B cell (primary cell): ENCODE results near the gene KLHL22. TPM values are rescaled to one million over a fixed set of nuclear protein-coding genes. Genes with fewer than 3 reads are reported as not detected.

Experiments used
- ATAC-seq: fragments of 200-7000 bp; cut with Tn5 transposase; one replicate; pipeline ENCODE4 v1.10.0; 2021; ENCODE audit warnings: low read depth, mild to moderate bottlenecking, moderate number of reproducible peaks, moderate library complexity
- CTCF ChIA-PET: fragments of 350-600 bp; sonication (Branson Sonifier 250); formaldehyde crosslinking; loops from one replicate; lab custom pipeline; 2021; ENCODE audit warnings: antibody characterized with exemption, inconsistent platforms; lab: Charles Lee
- POLR2A ChIA-PET: fragments of 350-600 bp; sonication (Branson Sonifier 250); formaldehyde crosslinking; loops from one replicate; lab custom pipeline; 2021; ENCODE audit warnings: antibody characterized with exemption; lab: Charles Lee
- DNase-seq: peaks from one replicate; pipeline ENCODE4 v3.0.0; 2013
- H2AFZ ChIP-seq: 2 replicates; pipeline ENCODE4 v1.6.1; 2012; ENCODE audit warnings: mild to moderate bottlenecking, low read depth, low read length; ENCODE audit not compliant: insufficient read depth, poor library complexity, severe bottlenecking
- H3K27ac ChIP-seq, 2 donors: 1 replicate in 1 of 2; 2 replicates in 1 of 2; pipeline ENCODE4 v1.5.1; 2012 to 2013; ENCODE audit warnings: low read length in 2 of 2, mild to moderate bottlenecking in 2 of 2, moderate library complexity in 1 of 2
- H3K27me3 ChIP-seq, 4 experiments: fragments of 200-600 bp in 1 of 4; sonication (generic) in 1 of 4; replicated peaks in 1 of 4; 1 replicate in 2 of 4; 2 replicates in 2 of 4; pipeline versions ENCODE4 v1.6.1 to v1.7.0; 2013 to 2016; ENCODE audit warnings: low read length in 3 of 4, mild to moderate bottlenecking in 2 of 4, mixed read lengths in 1 of 4, moderate library complexity in 1 of 4; ENCODE audit not compliant: insufficient read depth in 4 of 4, control insufficient read depth in 3 of 4; ENCODE audit errors: control extremely low read depth in 1 of 4
- H3K36me3 ChIP-seq, 2 experiments: replicated peaks in 1 of 2; 1 replicate in 1 of 2; 2 replicates in 1 of 2; pipeline versions ENCODE4 v1.6.1 to v1.7.1; 2013; ENCODE audit warnings: low read length in 1 of 2; ENCODE audit not compliant: insufficient read depth in 2 of 2, control insufficient read depth in 1 of 2; ENCODE audit errors: control extremely low read depth in 1 of 2, extremely low read depth in 1 of 2
- H3K4me1 ChIP-seq, 2 donors: fragments of 200-600 bp in 1 of 2; sonication (generic) in 1 of 2; 1 replicate in 1 of 2; 2 replicates in 1 of 2; pipeline versions ENCODE4 v1.5.1 to v1.6.1; 2013 to 2017; ENCODE audit warnings: low read length in 2 of 2; ENCODE audit not compliant: control insufficient read depth in 2 of 2, insufficient read depth in 2 of 2
- H3K4me2 ChIP-seq: replicated peaks from 2 replicates; pipeline ENCODE3; 2012; ENCODE audit warnings: mild to moderate bottlenecking, low read depth, low read length; ENCODE audit not compliant: poor library complexity, severe bottlenecking
- H3K4me3 ChIP-seq, 5 experiments: fragments of 200-600 bp in 1 of 5; sonication (generic) in 1 of 5; 1 replicate in 3 of 5; 2 replicates in 2 of 5; pipeline versions ENCODE4 v1.5.1 to v1.7.0; 2011 to 2016; ENCODE audit warnings: low read length in 4 of 5, mild to moderate bottlenecking in 4 of 5, low read depth in 2 of 5, control low read depth in 1 of 5, moderate library complexity in 1 of 5; ENCODE audit not compliant: insufficient read depth in 1 of 5; ENCODE audit errors: control extremely low read depth in 1 of 5, extremely low read depth in 1 of 5
- H3K79me2 ChIP-seq: fragments of 200-600 bp; sonication (generic); one replicate; pipeline ENCODE4 v1.6.0; 2016; ENCODE audit warnings: low read length; ENCODE audit not compliant: control insufficient read depth, insufficient read depth
- H3K9ac ChIP-seq: fragments of 200-600 bp; sonication (generic); 2 replicates; pipeline ENCODE4 v1.6.1; 2017; ENCODE audit warnings: mild to moderate bottlenecking, low read length, moderate library complexity
- H3K9me3 ChIP-seq, 3 donors: one replicate each; pipeline versions ENCODE4 v1.6.1 to v1.7.1; 2013; ENCODE audit warnings: low read length in 2 of 3; ENCODE audit not compliant: control insufficient read depth in 2 of 3, insufficient read depth in 1 of 3; ENCODE audit errors: control extremely low read depth in 1 of 3
- H4K20me1 ChIP-seq: 2 replicates; pipeline ENCODE4 v1.6.0; 2012; ENCODE audit warnings: mild to moderate bottlenecking, low read length; ENCODE audit not compliant: insufficient read depth, control insufficient read depth, poor library complexity, severe bottlenecking
- H3K27ac Mint-ChIP-seq: one replicate; pipeline ENCODE4 v1.8.0; 2021; ENCODE audit warnings: mixed read lengths
- H3K27me3 Mint-ChIP-seq: one replicate; pipeline ENCODE4 v1.8.0; 2021; ENCODE audit warnings: mixed read lengths
- H3K4me1 Mint-ChIP-seq: one replicate; pipeline ENCODE4 v1.8.0; 2021; ENCODE audit warnings: mixed read lengths
- H3K4me3 Mint-ChIP-seq: one replicate; pipeline ENCODE4 v1.8.0; 2021; ENCODE audit warnings: mixed read lengths
- H3K9me3 Mint-ChIP-seq: one replicate; pipeline ENCODE4 v1.8.0; 2022; ENCODE audit warnings: mixed read lengths; ENCODE audit not compliant: insufficient read depth
- CTCF ChIP-seq: fragments of 200-600 bp; IDR thresholded peaks from one replicate; pipeline ENCODE4 v1.8.0; 2022; ENCODE audit warnings: antibody characterized with exemption, mild to moderate bottlenecking
- EZH2 ChIP-seq: IDR thresholded peaks from 2 replicates; pipeline ENCODE4 v1.6.1; 2012; ENCODE audit warnings: borderline replicate concordance, low read depth, mild to moderate bottlenecking, moderate library complexity, low read length; ENCODE audit not compliant: insufficient read depth, poor library complexity, severe bottlenecking
- WGBS: methylation state at CpG from one replicate; pipeline ENCODE4 v1.1.5; 2013; ENCODE audit warnings: missing lambda C conversion rate; ENCODE audit not compliant: insufficient coverage; 5-methylcytosine and 5-hydroxymethylcytosine counted together
- intact Hi-C: fragments of 100-400 bp; cut with micrococcal nuclease; formaldehyde crosslinking; loops from one replicate; pipeline ENCODE4 v1.10.0; 2022
- polyA plus RNA-seq: library from polyadenylated mRNA; depleted of rRNA; stranded (reverse); fragments of >200 nt; gene quantifications from 2 replicates; pipeline ENCODE4 v1.2.3, GENCODE V29; 2012
- total RNA-seq, 2 donors: library from RNA; stranded (reverse); fragments of 120-200 nt in 1 of 2; gene quantifications; 1 replicate in 1 of 2; 2 replicates in 1 of 2; pipeline versions ENCODE4 v1.2.3 to v1.2.4, GENCODE V29; 2013 to 2022

Gene KLHL22
- total and polyA plus RNA-seq, 2 donors (not counting 1 experiment from before 2014, with no cell fraction given): 37.0 to 45.6 TPM

GRCh38 chr22:20533095-20533878, 37.7 kb upstream of the KLHL22 start:
- H3K27me3 ChIP-seq: no peaks in the 10 kb centered on the region
- Mint-ChIP-seq H3K27ac (no peak overlapping the region), H3K4me3 (no peak overlapping the region), H3K9me3 (no peaks in the 10 kb centered on the region), H3K4me1 (peaks cover 16% of the 10 kb centered on the region), H3K27me3 (no peaks in the 10 kb centered on the region)
- no peak overlapping the region for H3K9ac ChIP-seq
- H4K20me1 ChIP-seq: peaks cover 93% of the 10 kb centered on the region
- no peak for DNase-seq
- CTCF ChIA-PET: interaction anchor here (1.0 kb wide), 1 partner anchor 115 kb away, joined by 3 read pairs; no protein-coding TSS in a partner anchor
- POLR2A ChIA-PET: no interaction called here
- no peak for ATAC-seq
- H3K4me1 ChIP-seq: no peaks in the 10 kb centered on the region
- intact Hi-C loops: no loop called here
- H2AFZ ChIP-seq: no peak overlapping the region
- H3K9me3 ChIP-seq: no peaks in the 10 kb centered on the region
- no peak overlapping the region for H3K4me2 ChIP-seq
- 96% methylated on average over 10 of the region's 11 CpGs for WGBS
- no peak overlapping the region for H3K4me3 ChIP-seq
- no peak overlapping the region for H3K27ac ChIP-seq
- H3K79me2 ChIP-seq: peaks cover 99% of the 10 kb centered on the region
- TF ChIP-seq EZH2 (no peak), CTCF (no peak)
- peaks cover 5 to 48% of the 10 kb centered on the region in 2 experiments for H3K36me3 ChIP-seq

GRCh38 chr22:20532256-20532993, 36.8 kb upstream of the KLHL22 start:
- Histone ChIP-seq H3K4me3 (no peak overlapping the region), H3K27me3 (no peaks in the 10 kb centered on the region), H3K9ac (no peak overlapping the region), H3K27ac (no peak overlapping the region), H4K20me1 (peaks cover 93% of the 10 kb centered on the region), H2AFZ (no peak overlapping the region), H3K9me3 (no peaks in the 10 kb centered on the region), H3K4me2 (no peak overlapping the region), H3K36me3 (peaks cover 4 to 44% of the 10 kb centered on the region in 2 experiments), H3K4me1 (no peaks in the 10 kb centered on the region), H3K79me2 (peaks cover 99% of the 10 kb centered on the region)
- intact Hi-C loops: no loop called here
- H3K27ac Mint-ChIP-seq: no peak overlapping the region
- H3K4me3 Mint-ChIP-seq: no peak overlapping the region
- ATAC-seq (no peak), DNase-seq (no peak)
- H3K9me3 Mint-ChIP-seq: no peaks in the 10 kb centered on the region
- H3K27me3 Mint-ChIP-seq: no peaks in the 10 kb centered on the region
- POLR2A ChIA-PET: no interaction called here
- CTCF ChIA-PET: no interaction called here
- peaks cover 16% of the 10 kb centered on the region for H3K4me1 Mint-ChIP-seq
- TF ChIP-seq EZH2 (no peak), CTCF (no peak)
- 98% methylated on average over 10 of the region's 10 CpGs for WGBS
